ENCODE measurements around the gene LPCAT3. TPM values are rescaled to one million over a fixed set of nuclear protein-coding genes. Genes with fewer than 3 reads are reported as not detected.

The LPCAT3 gene
- 100 to 1,000 TPM in 2 of 3 donors, 10 to 100 TPM in 1; 79.8 to 121 (median 102) TPM for total RNA-seq
- long read RNA-seq, donor 1, transcript LPCAT3-201 (13 exons, 2,268 nt), result major isoform, 81 of 109 reads
- long read RNA-seq, donor 1, partial matches to known transcripts, result 13 of 109 reads
- long read RNA-seq, donor 1, other reads (novel, unspliced or antisense), result 15 of 109 reads
- long read RNA-seq, donor 2, transcript LPCAT3-201 (13 exons, 2,268 nt), result major isoform, 57 of 79 reads
- long read RNA-seq, donor 2, partial matches to known transcripts, result 9 of 79 reads
- long read RNA-seq, donor 2, other reads (novel, unspliced or antisense), result 13 of 79 reads

DNA sequence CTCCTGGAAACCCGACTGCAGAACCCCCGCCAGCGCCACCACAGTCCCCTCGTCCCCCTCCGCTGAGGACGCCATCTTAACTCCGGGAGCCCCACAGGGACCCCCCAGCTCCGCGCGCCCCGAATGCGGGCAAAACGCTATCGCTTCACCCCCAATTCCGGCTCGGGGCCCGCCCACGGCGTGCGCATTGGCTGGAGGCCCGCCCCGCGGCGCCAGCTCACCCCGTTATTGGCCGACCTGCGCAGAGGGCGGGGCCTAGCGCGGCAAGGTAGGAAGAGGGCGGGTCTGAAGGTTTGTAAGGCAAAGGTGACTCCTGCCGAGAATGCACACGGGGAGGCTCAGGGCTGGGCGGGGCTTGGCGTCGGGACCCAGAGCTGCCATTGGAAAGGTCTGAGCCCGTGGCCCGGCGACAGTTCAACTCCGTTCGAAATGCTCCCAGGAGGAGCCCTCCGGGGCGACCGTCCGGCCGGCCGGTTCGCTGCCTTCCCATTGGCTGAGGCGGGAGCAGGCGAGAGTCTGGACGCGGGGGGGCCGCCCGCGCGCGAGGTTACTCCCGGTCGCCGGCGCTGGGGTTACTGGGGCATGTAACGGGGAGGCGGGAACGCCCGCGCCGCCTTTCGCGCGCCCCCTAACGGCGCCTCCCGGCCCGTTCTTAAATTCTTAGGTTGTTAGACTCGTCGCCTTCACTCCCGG, at the start of gene LPCAT3:
LPCAT3 (minus strand) TSS at position 127 of the 693 bp plus-strand sequence; CDS start at position 75, 52 bp downstream.
- TF ChIP-seq, protein P1, sequence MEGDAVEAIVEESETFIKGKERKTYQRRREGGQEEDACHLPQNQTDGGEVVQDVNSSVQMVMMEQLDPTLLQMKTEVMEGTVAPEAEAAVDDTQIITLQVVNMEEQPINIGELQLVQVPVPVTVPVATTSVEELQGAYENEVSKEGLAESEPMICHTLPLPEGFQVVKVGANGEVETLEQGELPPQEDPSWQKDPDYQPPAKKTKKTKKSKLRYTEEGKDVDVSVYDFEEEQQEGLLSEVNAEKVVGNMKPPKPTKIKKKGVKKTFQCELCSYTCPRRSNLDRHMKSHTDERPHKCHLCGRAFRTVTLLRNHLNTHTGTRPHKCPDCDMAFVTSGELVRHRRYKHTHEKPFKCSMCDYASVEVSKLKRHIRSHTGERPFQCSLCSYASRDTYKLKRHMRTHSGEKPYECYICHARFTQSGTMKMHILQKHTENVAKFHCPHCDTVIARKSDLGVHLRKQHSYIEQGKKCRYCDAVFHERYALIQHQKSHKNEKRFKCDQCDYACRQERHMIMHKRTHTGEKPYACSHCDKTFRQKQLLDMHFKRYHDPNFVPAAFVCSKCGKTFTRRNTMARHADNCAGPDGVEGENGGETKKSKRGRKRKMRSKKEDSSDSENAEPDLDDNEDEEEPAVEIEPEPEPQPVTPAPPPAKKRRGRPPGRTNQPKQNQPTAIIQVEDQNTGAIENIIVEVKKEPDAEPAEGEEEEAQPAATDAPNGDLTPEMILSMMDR (IDR thresholded peaks at IDR 0.05), result peak; percentile 82
- intact Hi-C loops (cut with DNase I, micrococcal nuclease), result no loop called here
- DNase-seq (peak; percentile 98), ATAC-seq (peak; percentile 95)
- Histone ChIP-seq H3K9me3 (no peaks in the 10 kb centered on the region), H3K4me1 (ENCODE audit: low read depth) (peaks cover 26% of the 10 kb centered on the region), H3K36me3 (ENCODE audit: low read depth) (peaks cover 7% of the 10 kb centered on the region), H3K4me3 (peak within 1 kb of the TSS; percentile 54)

DNA sequence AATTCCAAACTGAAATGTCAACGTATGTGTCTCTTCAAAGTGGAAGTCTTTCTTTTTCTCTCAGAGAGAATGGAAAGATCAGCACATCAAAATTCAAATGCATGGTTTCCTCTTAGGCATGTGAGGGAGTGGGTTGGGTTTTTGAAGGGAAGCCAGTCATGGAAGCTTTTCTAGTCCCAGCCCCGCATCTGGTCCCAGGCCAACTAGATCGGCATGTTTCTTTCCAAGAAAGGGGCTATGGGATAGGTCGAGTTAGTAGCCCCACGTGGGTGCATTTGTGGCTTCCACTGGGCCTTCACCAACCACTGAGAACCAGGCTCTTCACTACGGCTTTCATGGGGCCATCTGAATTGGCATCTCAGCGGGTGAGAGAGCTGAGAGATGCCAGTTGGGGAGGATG, 48.8 kb upstream of the LPCAT3 start:
- Histone ChIP-seq H3K36me3 (ENCODE audit: low read depth) (no peaks in the 10 kb centered on the region), H3K4me3 (no peak overlapping the region), H3K9me3 (no peaks in the 10 kb centered on the region), H3K4me1 (ENCODE audit: low read depth) (no peaks in the 10 kb centered on the region)
- TF ChIP-seq, protein P1 (IDR thresholded peaks at IDR 0.05), result no peak
- ATAC-seq, result no peak
- intact Hi-C loops (cut with DNase I, micrococcal nuclease), result no loop called here
- no peak for DNase-seq

GRCh38 chr12:7066596-7066995, 48.3 kb upstream of the LPCAT3 start:
- no peak for DNase-seq
- H3K36me3 ChIP-seq (ENCODE audit: low read depth), result no peaks in the 10 kb centered on the region
- H3K4me1 ChIP-seq (ENCODE audit: low read depth), result no peaks in the 10 kb centered on the region
- no peak for ATAC-seq
- no peaks in the 10 kb centered on the region for H3K9me3 ChIP-seq
- intact Hi-C loops (cut with DNase I, micrococcal nuclease), result no loop called here
- H3K4me3 ChIP-seq, result no peak overlapping the region
- TF ChIP-seq, protein P1 (IDR thresholded peaks at IDR 0.05), result no peak

GRCh38 chr12:7065073-7065623, 46.9 kb upstream of the LPCAT3 start:
- H3K9me3 ChIP-seq, result no peaks in the 10 kb centered on the region
- no peaks in the 10 kb centered on the region for H3K4me1 ChIP-seq (ENCODE audit: low read depth)
- ATAC-seq (no peak), DNase-seq (no peak)
- intact Hi-C loops (cut with DNase I, micrococcal nuclease), result no loop called here
- no peak overlapping the region for H3K4me3 ChIP-seq
- H3K36me3 ChIP-seq (ENCODE audit: low read depth), result no peaks in the 10 kb centered on the region
- TF ChIP-seq, protein P1 (IDR thresholded peaks at IDR 0.05), result no peak

DNA sequence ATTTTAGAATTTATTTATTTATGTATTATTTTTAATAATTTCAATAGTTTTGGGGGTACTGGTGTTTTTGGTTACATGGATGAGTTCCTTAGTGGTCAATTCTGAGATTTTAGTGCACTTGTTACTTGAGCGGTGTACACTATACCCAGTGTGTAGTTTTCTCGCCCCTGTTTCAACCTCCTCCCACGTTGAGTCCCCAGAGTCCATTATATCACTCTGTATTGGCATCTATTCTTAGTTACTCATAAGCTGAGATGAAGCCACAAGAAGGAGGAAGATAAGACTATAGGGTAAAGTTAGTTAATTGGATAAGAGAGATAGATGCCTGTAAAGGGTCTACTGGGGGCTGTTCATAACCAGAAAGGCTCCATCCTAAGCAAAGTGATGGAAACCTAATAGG, 46.2 kb upstream of the LPCAT3 start:
- DNase-seq (no peak), ATAC-seq (no peak)
- H3K4me1 ChIP-seq (ENCODE audit: low read depth), result no peaks in the 10 kb centered on the region
- H3K9me3 ChIP-seq, result no peaks in the 10 kb centered on the region
- TF ChIP-seq, protein P1 (IDR thresholded peaks at IDR 0.05), result no peak
- intact Hi-C loops (cut with DNase I, micrococcal nuclease), result no loop called here
- no peaks in the 10 kb centered on the region for H3K36me3 ChIP-seq (ENCODE audit: low read depth)
- no peak overlapping the region for H3K4me3 ChIP-seq
